HG02798 (cell line): ENCODE data around the gene KRT32.

Source experiments
- ATAC-seq: cut with Tn5 transposase; IDR thresholded peaks from one replicate; pipeline ENCODE4 v1.9.1; 2021; ENCODE audit warnings: mild to moderate bottlenecking; ENCODE audit not compliant: unreplicated experiment, poor library complexity

KRT32 gene

GRCh38 chr17:41468346-41468745 lies 1.2 kb upstream of the KRT32 start:
- no peak for ATAC-seq

- no peak for ATAC-seq
Observed at GRCh38 chr17:41467561-41467960, 375 bp upstream of the KRT32 start.

- ATAC-seq = no peak
Observed at GRCh38 chr17:41464682-41465081, 2.5 kb downstream of the KRT32 start.

GRCh38 chr17:41464173-41464572 lies 3.0 kb downstream of the KRT32 start:
- no peak for ATAC-seq

- ATAC-seq = no peak
Observed at GRCh38 chr17:41463746-41464145, 3.4 kb downstream of the KRT32 start.

- no peak for ATAC-seq
Observed at GRCh38 chr17:41462705-41463104, 4.5 kb downstream of the KRT32 start.

GRCh38 chr17:41457676-41458075 lies 9.5 kb downstream of the KRT32 start:
- no peak for ATAC-seq

- ATAC-seq = no peak
Observed at GRCh38 chr17:41456204-41456603, 11.0 kb downstream of the KRT32 start.

- ATAC-seq = no peak
Observed at GRCh38 chr17:41455236-41455635, 11.9 kb downstream of the KRT32 start.

GRCh38 chr17:41453066-41453465 lies 14.1 kb downstream of the KRT32 start:
- ATAC-seq = no peak

GRCh38 chr17:41452281-41452680 lies 14.9 kb downstream of the KRT32 start:
- no peak for ATAC-seq

- ATAC-seq = no peak
Observed at GRCh38 chr17:41451154-41451728, 15.9 kb downstream of the KRT32 start.

GRCh38 chr17:41449008-41449407 lies 18.2 kb downstream of the KRT32 start:
- ATAC-seq = no peak

GRCh38 chr17:41448506-41448905 lies 18.7 kb downstream of the KRT32 start:
- no peak for ATAC-seq

- ATAC-seq = no peak
Observed at GRCh38 chr17:41446806-41447205, 20.4 kb downstream of the KRT32 start.

- ATAC-seq = no peak
Observed at GRCh38 chr17:41444640-41445039, 22.5 kb downstream of the KRT32 start.

GRCh38 chr17:41444186-41444585 lies 23.0 kb downstream of the KRT32 start:
- no peak for ATAC-seq

- no peak for ATAC-seq
Observed at GRCh38 chr17:41442739-41443138, 24.4 kb downstream of the KRT32 start.

GRCh38 chr17:41440531-41441033 lies 26.6 kb downstream of the KRT32 start, which contains the start of gene KRT38:
Gene KRT38, minus strand, starts transcription at chr17:41440983. Its CDS starts 62 bp downstream, at chr17:41440921.
- no peak for ATAC-seq

- ATAC-seq = no peak
Observed at GRCh38 chr17:41439375-41439774, 27.8 kb downstream of the KRT32 start.

- ATAC-seq = no peak
Observed at GRCh38 chr17:41437769-41438168, 29.4 kb downstream of the KRT32 start.

GRCh38 chr17:41437254-41437653 lies 29.9 kb downstream of the KRT32 start:
- ATAC-seq = no peak
